GM19455 (cell line): ENCODE data around the gene KISS1R.
"Not testable (repeated sequence)": the region's sequence is repeated elsewhere in the genome, so short reads cannot be mapped to it uniquely, and the experiment has no call there.

Experiments
- ATAC-seq: cut with Tn5 transposase; IDR thresholded peaks from one replicate; pipeline ENCODE4 v1.9.1; 2021; ENCODE audit not compliant: unreplicated experiment

Gene KISS1R

GRCh38 chr19:881385-882071 lies 35.6 kb upstream of the KISS1R start:
- no peak for ATAC-seq

DNA sequence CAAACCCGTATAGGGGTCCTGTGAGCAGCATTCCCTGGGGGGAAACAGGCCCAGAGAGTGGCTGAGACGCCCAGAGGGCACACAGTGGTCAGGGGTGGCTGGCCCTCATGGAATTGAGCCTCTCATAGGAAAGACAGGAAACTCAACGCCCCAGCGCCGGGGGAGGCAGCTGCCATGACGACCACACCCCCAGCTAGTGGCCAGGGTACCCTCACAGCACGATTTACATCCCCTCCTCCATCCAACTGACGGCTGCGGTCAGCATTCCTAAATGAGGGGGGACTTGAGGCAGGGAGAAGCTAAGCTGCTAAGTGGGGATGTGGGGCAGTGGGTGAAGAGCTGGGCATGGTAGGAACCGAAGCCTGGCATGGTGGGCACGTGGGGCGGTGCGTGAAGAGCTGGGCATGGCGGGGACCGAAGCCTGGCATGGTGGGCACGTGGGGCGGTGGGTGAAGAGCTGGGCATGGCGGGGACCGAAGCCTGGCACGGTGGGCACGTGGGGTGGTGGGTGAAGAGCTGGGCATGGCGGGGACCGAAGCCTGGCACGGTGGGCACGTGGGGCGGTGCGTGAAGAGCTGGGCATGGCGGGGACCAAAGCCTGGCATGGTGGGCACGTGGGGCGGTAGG lies 34.1 kb upstream of the KISS1R start:
- no peak for ATAC-seq

DNA sequence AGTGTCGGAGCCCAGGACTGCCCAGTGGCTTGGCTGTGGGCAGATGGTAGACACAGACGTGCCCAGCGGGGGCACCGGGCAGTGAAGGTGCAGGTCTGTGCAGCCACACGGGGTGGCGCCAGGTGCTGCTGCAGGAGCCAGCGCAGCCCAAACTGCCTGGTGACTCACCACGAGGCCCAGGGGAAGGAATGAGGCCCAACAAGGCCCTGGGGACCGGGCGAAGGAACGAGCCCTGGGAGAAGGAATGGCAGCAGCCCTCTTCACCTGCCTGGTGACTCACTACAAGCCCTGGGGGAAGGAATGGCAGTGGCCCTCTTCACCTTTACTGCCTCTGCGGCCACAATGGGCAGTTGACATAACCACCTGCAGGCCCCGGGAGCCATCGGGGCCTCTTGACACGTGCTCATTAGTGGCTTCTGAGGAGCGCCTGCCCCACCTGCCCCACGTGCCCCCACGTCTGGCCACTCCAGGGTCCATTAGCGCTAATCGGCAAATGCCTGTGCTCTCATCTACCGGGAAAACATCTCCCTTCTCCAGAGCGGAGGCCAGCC lies 33.4 kb upstream of the KISS1R start:
- no peak for ATAC-seq

GRCh38 chr19:884420-885211 lies 32.5 kb upstream of the KISS1R start:
- no peak for ATAC-seq

DNA sequence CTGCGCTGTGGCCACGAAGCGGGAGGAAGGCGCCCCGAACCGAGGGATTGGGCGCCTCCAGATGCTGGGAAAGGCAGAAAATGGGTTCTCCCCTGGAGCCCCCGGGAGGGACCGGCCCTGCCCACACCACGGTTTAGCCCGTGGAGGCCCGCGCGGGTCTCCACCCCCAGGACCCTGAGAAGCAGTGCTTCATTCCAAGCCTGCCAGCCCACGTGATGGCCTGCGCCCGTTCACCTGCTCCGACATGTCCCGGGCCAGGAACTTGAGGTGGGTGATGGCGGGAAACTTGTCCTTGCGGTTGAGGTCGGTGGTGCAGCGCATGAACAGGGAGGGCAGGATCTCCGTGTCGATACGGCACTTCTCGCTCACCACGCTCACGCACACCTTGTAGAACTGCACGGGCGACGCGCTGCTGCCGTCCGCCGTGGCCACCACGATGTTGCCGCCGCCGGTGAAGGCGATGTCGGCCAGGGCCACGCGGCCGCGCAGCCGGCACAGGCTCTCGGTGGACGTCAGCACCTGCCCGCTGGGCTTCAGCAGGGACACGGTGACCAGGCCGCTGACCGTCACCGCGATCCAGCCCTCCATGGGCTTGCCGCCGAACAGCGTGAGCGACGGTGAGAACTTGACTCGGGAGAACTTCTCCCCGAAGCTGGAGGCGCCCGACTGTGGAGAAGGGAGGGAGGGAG lies 31.5 kb upstream of the KISS1R start:
- ATAC-seq = no peak

DNA sequence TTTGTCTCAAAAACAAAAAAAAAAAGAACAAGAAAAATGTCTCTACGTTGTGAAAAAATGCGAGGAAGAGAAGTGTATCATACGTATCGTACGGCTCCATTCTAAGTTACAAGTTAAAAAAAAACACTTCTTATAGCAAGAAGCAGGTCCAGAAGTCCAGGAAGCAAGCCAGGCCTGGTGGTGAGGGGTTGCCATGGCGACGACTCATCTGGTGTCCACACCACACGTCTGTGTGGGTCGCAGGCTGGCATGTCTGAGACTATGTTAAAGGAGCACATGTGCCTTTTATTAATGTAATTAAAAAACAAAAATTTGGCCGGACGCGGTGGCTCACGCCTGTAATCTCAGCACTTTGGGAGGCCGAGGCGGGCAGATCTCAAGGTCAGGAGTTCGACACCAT lies 30.1 kb upstream of the KISS1R start:
- no peak for ATAC-seq

GRCh38 chr19:887599-887998 lies 29.5 kb upstream of the KISS1R start:
- no peak for ATAC-seq

DNA sequence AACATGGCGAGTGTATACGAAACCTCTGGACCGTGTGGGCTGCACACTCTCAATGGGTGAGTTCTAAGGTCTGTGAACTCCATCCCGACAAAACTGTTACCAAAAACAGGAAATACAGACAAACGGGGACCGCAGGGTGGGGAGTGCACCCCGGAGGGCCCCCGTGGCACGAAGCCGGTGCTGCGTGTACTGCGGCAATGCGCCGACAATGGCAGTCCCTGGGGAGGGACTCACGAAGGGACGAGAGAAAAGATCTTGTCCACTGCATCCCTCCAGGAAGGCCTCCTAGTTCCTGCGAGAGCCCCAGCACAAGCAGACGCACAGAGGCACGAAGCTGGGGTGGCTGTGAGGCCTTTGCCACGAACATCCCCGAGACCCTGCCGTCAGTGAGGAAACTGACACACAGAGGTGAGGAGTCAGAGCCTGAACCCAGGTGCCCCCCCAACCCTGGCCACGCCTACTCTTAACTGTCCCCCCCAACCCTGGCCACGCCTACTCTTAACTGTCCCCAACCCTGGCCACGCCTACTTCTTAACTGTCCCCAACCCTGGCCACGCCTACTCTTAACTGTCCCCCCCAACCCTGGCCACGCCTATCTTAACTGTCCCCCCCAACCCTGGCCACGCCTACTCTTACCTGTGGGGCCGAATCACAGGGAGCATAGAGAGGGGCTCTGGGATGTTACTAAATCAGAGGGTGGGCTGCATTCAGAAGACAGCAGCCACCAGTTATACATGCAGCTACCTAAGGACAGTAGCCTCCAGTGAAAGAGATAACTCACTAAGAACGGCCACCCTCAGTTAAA lies 28.4 kb upstream of the KISS1R start:
- ATAC-seq = no peak

- no peak for ATAC-seq
These were observed 27.4 kb upstream of the KISS1R start for GRCh38 chr19:889662-890295.

DNA sequence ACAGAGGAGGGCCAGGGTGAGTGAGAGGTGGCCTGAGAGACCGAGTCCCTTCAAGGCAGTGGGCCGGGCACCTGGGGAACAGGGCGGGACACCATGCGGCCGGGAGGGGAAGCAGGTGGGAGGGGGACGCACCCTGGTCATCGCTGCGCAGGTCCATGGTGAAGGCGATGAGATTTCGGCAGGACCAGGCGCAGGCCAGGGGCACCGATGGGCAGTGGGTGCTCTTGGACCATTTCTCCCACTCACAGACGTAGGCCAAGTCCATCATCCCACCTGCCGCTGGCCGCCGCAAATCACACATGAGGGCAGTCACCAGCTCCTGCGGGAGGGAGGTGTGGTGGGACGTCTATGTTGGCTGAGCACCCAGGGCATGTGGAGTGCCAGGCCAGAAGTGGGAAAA lies 26.3 kb upstream of the KISS1R start:
- no peak for ATAC-seq

GRCh38 chr19:891421-892200 lies 25.5 kb upstream of the KISS1R start:
- ATAC-seq = not testable (repeated sequence)

GRCh38 chr19:892243-892893 lies 24.8 kb upstream of the KISS1R start:
- ATAC-seq = no peak

- peak; percentile 71 for ATAC-seq
These were observed 24.0 kb upstream of the KISS1R start, which contains the start of the genes MED16 and RNU6-9 for GRCh38 chr19:892894-893689. MED16 (minus strand) TSS chr19:893187; CDS start chr19:891131, 2,056 bp downstream. RNU6-9 (plus strand) TSS chr19:893484.

DNA sequence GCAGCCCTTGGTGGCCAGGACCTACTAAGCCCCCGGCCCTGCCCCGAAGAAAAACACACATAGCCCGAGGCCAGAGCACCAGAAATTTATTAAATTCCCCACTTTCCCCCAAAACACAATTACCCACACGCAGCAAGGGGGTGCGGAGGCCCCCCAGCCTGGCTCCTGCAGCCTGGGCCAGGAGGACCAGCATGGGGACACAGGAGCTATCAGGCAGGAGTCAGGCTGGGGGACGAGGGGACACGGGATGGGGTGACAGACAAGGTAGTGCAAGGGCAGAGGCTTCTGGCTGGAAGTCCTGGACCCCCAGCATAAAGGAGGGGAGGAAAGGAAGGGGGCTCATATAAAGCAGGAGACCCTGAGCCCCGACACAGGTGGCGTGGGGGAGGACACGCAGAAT lies 20.7 kb upstream of the KISS1R start:
- no peak for ATAC-seq

GRCh38 chr19:896999-897398 lies 20.1 kb upstream of the KISS1R start:
- ATAC-seq = no peak

DNA sequence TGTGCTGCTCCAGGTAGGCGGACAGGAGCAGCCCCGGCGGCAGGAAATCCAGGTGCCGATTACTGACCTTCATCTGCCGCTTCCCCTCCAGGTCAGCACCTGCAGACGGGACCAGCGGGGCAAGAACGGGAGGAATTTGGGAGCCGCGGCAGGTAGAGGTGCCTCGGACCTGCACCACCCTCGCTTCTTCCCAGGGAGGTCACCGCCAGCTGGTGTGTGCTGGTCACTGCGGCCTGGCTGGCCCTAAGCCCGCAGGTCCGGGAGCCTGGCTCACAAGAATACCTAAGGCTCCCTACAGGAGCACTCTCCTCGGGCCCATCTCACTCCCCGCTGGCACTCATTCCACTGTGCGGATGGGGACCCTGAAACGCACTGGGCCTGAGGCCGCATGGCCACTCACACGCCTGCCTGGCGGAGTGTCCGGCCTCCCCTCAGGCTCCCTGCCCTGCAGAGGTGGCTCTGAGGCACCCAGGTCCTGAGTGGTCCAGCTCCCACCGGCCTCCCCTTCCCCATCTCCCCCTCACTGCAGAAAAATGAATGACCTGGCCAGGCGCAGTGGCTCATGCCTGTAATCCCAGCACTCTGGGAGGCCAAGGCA lies 19.6 kb upstream of the KISS1R start:
- no peak for ATAC-seq

GRCh38 chr19:898663-899062 lies 18.5 kb upstream of the KISS1R start:
- no peak for ATAC-seq
